LNCAP (cell line): ENCODE measurements around the gene ESR2.

Source experiments
- CTCF ChIP-seq: fragments of 450-650 bp; IDR thresholded peaks from 2 replicates; pipeline ENCODE4 v1.5.1; 2017; ENCODE audit warnings: mild to moderate bottlenecking

Gene ESR2

DNA sequence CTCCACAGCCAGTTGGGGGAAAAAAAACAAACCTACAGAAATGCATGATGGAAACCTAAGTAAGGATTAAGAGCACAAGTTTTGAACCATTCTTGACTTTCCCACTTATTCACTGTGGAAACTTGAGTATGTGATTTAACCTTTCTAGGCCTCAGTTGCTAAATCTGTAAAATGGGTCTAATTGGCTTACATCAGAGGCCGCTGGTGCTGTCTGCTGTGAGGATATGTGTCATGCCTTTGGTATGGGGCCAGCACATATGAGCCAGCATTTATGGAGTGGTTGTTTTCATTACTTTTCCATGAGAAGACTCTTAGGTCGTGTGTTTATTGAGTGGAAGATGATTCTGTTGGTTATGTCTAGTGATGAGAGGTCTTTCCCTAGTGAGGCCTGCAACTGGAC is 102.4 kb downstream of the ESR2 start:
- TF ChIP-seq CTCF: no peak

- TF ChIP-seq CTCF: no peak
These were observed 103.1 kb downstream of the ESR2 start for GRCh38 chr14:64190974-64191502.

- no peak for TF ChIP-seq CTCF
These were observed 106.8 kb downstream of the ESR2 start for GRCh38 chr14:64187331-64187730.

- no peak for TF ChIP-seq CTCF
These were observed 107.7 kb downstream of the ESR2 start for GRCh38 chr14:64186231-64187129.

DNA sequence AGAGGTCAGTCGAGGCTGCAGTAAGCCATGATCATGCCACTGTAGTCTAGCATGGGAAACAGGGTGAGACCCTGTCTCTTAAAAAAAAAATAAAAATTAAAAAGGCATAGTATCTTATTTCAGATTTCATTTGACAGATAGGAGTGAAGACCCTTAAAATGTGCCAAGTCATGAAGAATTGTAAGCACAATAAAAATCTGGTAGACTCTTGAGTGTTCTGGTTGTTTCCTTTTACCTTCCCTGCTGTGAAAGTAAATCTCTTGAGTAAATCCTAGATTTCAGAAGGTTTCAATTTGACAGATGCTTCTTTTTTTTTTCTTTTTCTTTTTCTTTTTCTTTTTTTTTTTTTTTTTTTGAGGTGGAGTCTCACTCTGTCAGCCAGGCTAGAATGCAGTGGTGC is 109.0 kb downstream of the ESR2 start:
- no peak for TF ChIP-seq CTCF

DNA sequence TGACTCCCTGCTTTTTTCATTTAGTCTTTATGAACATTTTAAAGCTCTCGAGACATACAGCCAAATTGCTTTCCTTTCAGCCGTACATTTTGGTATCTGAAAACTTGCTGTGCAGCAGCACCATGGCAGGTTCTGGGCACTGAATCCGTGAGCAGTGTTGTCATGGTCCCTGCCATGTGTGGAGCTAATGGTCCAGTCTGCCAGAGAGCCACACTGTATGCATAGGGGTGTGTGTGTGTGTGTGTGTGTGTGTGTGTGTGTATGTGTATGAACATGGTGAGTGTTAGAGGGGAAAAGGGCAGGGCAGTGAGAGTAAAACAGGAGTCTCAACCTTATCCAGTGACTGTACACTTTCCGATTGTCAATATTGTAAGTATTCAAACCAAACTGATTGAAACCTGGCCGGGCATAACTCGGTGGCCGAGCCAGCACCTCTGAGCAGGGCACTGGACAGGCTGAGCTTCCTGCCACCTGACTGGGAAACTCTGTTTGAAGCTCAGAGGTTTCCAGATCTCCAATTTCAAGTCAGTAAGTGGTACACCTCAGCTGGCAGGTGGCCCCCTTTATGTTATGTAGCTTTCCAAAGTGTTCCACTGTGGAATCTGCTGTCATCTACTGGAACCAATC is 110.0 kb downstream of the ESR2 start:
- TF ChIP-seq CTCF: no peak

DNA sequence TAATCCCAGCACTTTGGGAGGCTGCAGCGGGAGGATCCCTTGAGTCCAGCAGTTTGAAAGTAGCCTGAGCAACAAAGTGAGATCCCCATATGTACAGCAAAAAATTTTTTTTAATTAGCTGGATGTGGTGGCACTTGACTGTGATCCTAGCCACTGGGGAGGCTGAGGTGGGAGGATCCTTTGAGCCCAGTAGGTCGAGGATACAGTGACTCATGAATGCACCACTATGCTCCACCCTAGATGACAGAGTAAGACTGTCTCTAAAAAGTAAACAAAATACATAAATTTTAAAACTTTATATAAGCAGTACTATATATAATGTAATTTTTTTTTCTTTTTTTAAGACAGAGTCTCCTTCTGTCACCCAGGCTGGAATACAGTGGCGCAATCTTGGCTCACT is 115.4 kb downstream of the ESR2 start:
- no peak for TF ChIP-seq CTCF
